Ecto neural progenitor cell (in vitro differentiated cells): ENCODE measurements around the gene MADCAM1.

ENCODE experiments used
- DNase-seq: peaks from one replicate; pipeline ENCODE4 v3.0.0-alpha.2; 2018; ENCODE audit warnings: low spot score

MADCAM1 gene

GRCh38 chr19:508204-509150, 12.2 kb downstream of the MADCAM1 start:
- DNase-seq, result no peak

- peak; percentile 95 for DNase-seq
Observed at GRCh38 chr19:510606-511100, 14.4 kb downstream of the MADCAM1 start.

GRCh38 chr19:511101-511851, 15.0 kb downstream of the MADCAM1 start:
- no peak for DNase-seq

- DNase-seq, result no peak
Observed at GRCh38 chr19:512547-513365, 16.5 kb downstream of the MADCAM1 start.

- DNase-seq, result no peak
Observed at GRCh38 chr19:513368-514165, 17.3 kb downstream of the MADCAM1 start.

- DNase-seq, result no peak
Observed at GRCh38 chr19:514166-514663, 17.9 kb downstream of the MADCAM1 start.

- DNase-seq, result peak; percentile 87
Observed at GRCh38 chr19:517721-518597, 21.7 kb downstream of the MADCAM1 start.

GRCh38 chr19:518598-519231, 22.4 kb downstream of the MADCAM1 start:
- DNase-seq, result peak; percentile 84

GRCh38 chr19:519449-519865, 23.2 kb downstream of the MADCAM1 start:
- no peak for DNase-seq

GRCh38 chr19:522726-523125, 26.4 kb downstream of the MADCAM1 start:
- DNase-seq, result no peak

- no peak for DNase-seq
Observed at GRCh38 chr19:524062-524674, 27.9 kb downstream of the MADCAM1 start.

- DNase-seq, result no peak
Observed at GRCh38 chr19:525029-525428, 28.7 kb downstream of the MADCAM1 start.

GRCh38 chr19:525857-526419, 29.7 kb downstream of the MADCAM1 start:
- DNase-seq, result no peak

GRCh38 chr19:530134-531008, 34.1 kb downstream of the MADCAM1 start:
- no peak for DNase-seq

GRCh38 chr19:531009-531752, 34.9 kb downstream of the MADCAM1 start:
- DNase-seq, result peak; percentile 93

- no peak for DNase-seq
Observed at GRCh38 chr19:531753-532560, 35.7 kb downstream of the MADCAM1 start, which contains the start of gene CDC34. Gene CDC34, plus strand, starts transcription at chr19:531760. Its CDS starts 172 bp downstream, at chr19:531932.
